ENCODE results near the gene DPP6.

DNA sequence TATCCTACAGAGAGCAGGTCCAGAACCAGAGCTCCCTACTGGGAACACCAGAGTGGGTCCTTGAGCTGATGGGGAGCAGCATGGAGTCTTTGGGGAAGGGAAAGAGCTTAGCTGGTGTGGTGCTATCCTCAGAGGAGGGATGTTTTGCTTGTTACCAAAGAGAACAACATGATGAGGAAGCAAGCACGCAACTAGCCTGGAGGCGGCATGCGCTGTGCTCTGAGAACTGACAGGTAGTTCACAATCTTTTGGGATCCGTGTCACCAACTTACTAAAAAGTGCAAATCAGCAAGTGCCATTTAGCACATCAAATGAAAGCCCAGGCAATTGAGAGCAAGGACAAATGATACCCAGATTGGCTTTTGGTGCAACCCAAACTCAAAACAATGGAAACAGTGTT lies 257.9 kb downstream of the DPP6 start:
- no peak for TF ChIP-seq USF2 (IDR thresholded peaks at IDR 0.05)
- TF ChIP-seq POLR2A (IDR thresholded peaks at IDR 0.05; ENCODE audit: low read length), result no peak
- no peak for TF ChIP-seq SMC3 (IDR thresholded peaks at IDR 0.05)
- no peak for TF ChIP-seq SREBF2 (IDR thresholded peaks at IDR 0.05)
- TF ChIP-seq, protein P1, sequence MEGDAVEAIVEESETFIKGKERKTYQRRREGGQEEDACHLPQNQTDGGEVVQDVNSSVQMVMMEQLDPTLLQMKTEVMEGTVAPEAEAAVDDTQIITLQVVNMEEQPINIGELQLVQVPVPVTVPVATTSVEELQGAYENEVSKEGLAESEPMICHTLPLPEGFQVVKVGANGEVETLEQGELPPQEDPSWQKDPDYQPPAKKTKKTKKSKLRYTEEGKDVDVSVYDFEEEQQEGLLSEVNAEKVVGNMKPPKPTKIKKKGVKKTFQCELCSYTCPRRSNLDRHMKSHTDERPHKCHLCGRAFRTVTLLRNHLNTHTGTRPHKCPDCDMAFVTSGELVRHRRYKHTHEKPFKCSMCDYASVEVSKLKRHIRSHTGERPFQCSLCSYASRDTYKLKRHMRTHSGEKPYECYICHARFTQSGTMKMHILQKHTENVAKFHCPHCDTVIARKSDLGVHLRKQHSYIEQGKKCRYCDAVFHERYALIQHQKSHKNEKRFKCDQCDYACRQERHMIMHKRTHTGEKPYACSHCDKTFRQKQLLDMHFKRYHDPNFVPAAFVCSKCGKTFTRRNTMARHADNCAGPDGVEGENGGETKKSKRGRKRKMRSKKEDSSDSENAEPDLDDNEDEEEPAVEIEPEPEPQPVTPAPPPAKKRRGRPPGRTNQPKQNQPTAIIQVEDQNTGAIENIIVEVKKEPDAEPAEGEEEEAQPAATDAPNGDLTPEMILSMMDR (IDR thresholded peaks at IDR 0.05), result no peak
